ENCODE data around the gene KIF5C. TPM values are rescaled to one million over a fixed set of nuclear protein-coding genes. Genes with fewer than 3 reads are reported as not detected.

The KIF5C gene
- total RNA-seq, 1 experiment from 2014 or later, result 0.21 TPM

DNA sequence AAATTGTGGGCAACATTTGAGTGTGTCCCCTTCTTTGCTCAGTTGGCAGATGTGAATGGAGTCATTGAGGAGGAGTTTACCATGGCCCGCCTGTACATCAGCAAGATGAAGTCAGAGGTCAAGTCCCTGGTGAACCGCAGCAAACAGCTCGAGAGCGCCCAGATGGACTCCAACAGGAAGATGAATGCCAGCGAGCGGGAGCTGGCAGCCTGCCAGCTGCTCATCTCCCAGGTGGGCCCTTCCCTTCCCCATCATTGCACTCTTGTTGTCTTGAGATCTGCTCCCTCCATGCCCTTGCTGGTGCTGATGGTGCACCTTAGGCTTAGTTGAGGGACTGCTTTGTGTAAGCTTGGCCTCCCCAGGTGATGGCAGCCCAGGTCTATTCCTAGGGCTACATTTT lies 115.9 kb downstream of the KIF5C start:
- POLR2A ChIA-PET, result interaction anchor here (0.7 kb wide), 1 partner anchor 331 kb away, joined by 3 read pairs; no protein-coding TSS in a partner anchor
- H3K9me3 Mint-ChIP-seq (ENCODE audit: unreplicated experiment), result no peaks in the 10 kb centered on the region
- no TSS peak for BruUV-seq (replicated peaks)

DNA sequence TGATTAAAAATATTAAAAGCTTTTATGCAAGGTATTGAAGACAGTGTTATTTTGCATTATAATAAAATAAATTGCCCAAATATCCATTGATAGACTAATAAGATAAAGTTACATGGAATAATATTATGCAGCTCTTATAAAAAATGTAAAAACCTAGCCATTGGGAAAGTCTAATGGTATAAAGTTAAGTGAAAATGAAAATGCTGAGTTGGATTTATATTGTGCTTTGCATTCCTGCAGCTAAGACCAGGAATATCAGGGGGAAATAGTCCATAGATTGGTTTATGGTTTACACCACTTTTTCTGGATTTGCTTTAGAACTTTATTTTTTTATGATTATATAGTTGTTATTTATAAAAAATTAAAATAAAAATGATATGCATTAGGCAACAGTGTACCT lies 117.4 kb downstream of the KIF5C start:
- CTCF ChIA-PET, result interaction anchor here (0.6 to 0.8 kb wide), 3 partner anchors 279 to 1054 kb away, joined by 3 read pairs; no protein-coding TSS in a partner anchor
- no peak overlapping the region for H3K27ac Mint-ChIP-seq (ENCODE audit: low read depth, unreplicated experiment)
- no peak for TF ChIP-seq CTCF (IDR thresholded peaks at IDR 0.05; ENCODE audit: unreplicated experiment)
- peaks cover 15% of the 10 kb centered on the region for H3K27me3 Mint-ChIP-seq (ENCODE audit: insufficient read depth, unreplicated experiment)
- intact Hi-C loops (cut with micrococcal nuclease), result no loop called here
- H3K4me1 Mint-ChIP-seq (ENCODE audit: insufficient read depth, unreplicated experiment), result no peaks in the 10 kb centered on the region
- POLR2A ChIA-PET, result no interaction called here
- no peak overlapping the region for H3K4me3 Mint-ChIP-seq (ENCODE audit: unreplicated experiment)
- BruUV-seq (replicated peaks), result no TSS peak
- no peaks in the 10 kb centered on the region for H3K9me3 Mint-ChIP-seq (ENCODE audit: unreplicated experiment)
- no peaks in the 10 kb centered on the region for H3K36me3 Mint-ChIP-seq (ENCODE audit: insufficient read depth, unreplicated experiment)
- DNase-seq (ENCODE audit: unreplicated experiment), result no peak

More for the DNA sequence above, 115.9 kb downstream of the KIF5C start:
- no peaks in the 10 kb centered on the region for H3K27me3 Mint-ChIP-seq (ENCODE audit: insufficient read depth, unreplicated experiment)
- H3K4me1 Mint-ChIP-seq (ENCODE audit: insufficient read depth, unreplicated experiment), result no peaks in the 10 kb centered on the region
- no peak for DNase-seq (ENCODE audit: unreplicated experiment)
- no peak for TF ChIP-seq CTCF (IDR thresholded peaks at IDR 0.05; ENCODE audit: unreplicated experiment)
- intact Hi-C loops (cut with micrococcal nuclease), result loop anchor here (1.0 kb wide), 6 partner anchors 346 to 1054 kb away; no protein-coding TSS in a partner anchor
- no peaks in the 10 kb centered on the region for H3K36me3 Mint-ChIP-seq (ENCODE audit: insufficient read depth, unreplicated experiment)
- CTCF ChIA-PET, result interaction anchor here (0.6 to 1.7 kb wide), 8 partner anchors 8 to 1055 kb away, joined by 3 to 13 read pairs (median 4); no protein-coding TSS in a partner anchor
- no peak overlapping the region for H3K27ac Mint-ChIP-seq (ENCODE audit: low read depth, unreplicated experiment)
- H3K4me3 Mint-ChIP-seq (ENCODE audit: unreplicated experiment), result no peak overlapping the region

GRCh38 chr2:148993351-148993750 lies 118.3 kb downstream of the KIF5C start:
- no peaks in the 10 kb centered on the region for H3K4me1 Mint-ChIP-seq (ENCODE audit: insufficient read depth, unreplicated experiment)
- no peaks in the 10 kb centered on the region for H3K9me3 Mint-ChIP-seq (ENCODE audit: unreplicated experiment)
- CTCF ChIA-PET, result interaction anchor here (1.2 to 2.0 kb wide), 3 partner anchors 23 to 1057 kb away, joined by 3 to 4 read pairs (median 3); no protein-coding TSS in a partner anchor
- POLR2A ChIA-PET, result no interaction called here
- intact Hi-C loops (cut with micrococcal nuclease), result no loop called here
- H3K27me3 Mint-ChIP-seq (ENCODE audit: insufficient read depth, unreplicated experiment), result peaks cover 24% of the 10 kb centered on the region
- no TSS peak for BruUV-seq (replicated peaks)
- H3K36me3 Mint-ChIP-seq (ENCODE audit: insufficient read depth, unreplicated experiment), result no peaks in the 10 kb centered on the region
- H3K27ac Mint-ChIP-seq (ENCODE audit: low read depth, unreplicated experiment), result no peak overlapping the region
- no peak for TF ChIP-seq CTCF (IDR thresholded peaks at IDR 0.05; ENCODE audit: unreplicated experiment)
- DNase-seq (ENCODE audit: unreplicated experiment), result no peak
- no peak overlapping the region for H3K4me3 Mint-ChIP-seq (ENCODE audit: unreplicated experiment)

DNA sequence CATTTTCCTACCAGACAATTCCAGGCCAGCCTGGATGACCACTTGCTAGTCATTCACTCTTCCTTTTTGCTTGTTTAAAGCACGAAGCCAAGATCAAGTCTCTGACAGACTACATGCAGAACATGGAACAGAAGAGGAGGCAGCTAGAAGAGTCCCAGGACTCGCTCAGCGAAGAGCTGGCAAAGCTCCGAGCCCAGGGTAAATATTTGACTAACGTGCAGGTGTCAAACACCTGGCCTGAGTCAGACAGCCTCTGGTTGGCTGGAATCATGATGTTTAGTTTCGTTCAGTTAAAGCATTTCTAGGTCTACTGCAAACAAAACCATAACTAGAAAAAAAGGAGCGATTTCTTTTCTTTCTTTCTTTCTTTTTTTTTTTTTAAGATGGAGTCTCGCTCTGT lies 119.3 kb downstream of the KIF5C start:
- intact Hi-C loops (cut with micrococcal nuclease), result no loop called here

More for the DNA sequence above, 119.3 kb downstream of the KIF5C start:
- H3K27me3 Mint-ChIP-seq (ENCODE audit: insufficient read depth, unreplicated experiment), result peaks cover 27% of the 10 kb centered on the region
- BruUV-seq (replicated peaks), result no TSS peak
- H3K4me1 Mint-ChIP-seq (ENCODE audit: insufficient read depth, unreplicated experiment), result no peaks in the 10 kb centered on the region
- no peaks in the 10 kb centered on the region for H3K36me3 Mint-ChIP-seq (ENCODE audit: insufficient read depth, unreplicated experiment)
- no peaks in the 10 kb centered on the region for H3K9me3 Mint-ChIP-seq (ENCODE audit: unreplicated experiment)
- no peak for DNase-seq (ENCODE audit: unreplicated experiment)
- no peak overlapping the region for H3K4me3 Mint-ChIP-seq (ENCODE audit: unreplicated experiment)
- H3K27ac Mint-ChIP-seq (ENCODE audit: low read depth, unreplicated experiment), result no peak overlapping the region
- CTCF ChIA-PET, result interaction anchor here (2.0 kb wide), 1 partner anchor 1058 kb away, joined by 4 read pairs; no protein-coding TSS in a partner anchor
- POLR2A ChIA-PET, result no interaction called here
- TF ChIP-seq CTCF (IDR thresholded peaks at IDR 0.05; ENCODE audit: unreplicated experiment), result no peak

Measured in MCF 10A (cell line).